ENCODE measurements around the gene FOXG1.

- TF ChIP-seq CTCF (IDR thresholded peaks at IDR 0.05) (peak; percentile 59), BHLHE40 (IDR thresholded peaks at IDR 0.05; ENCODE audit: low read depth, low read length) (no peak), EP300 (IDR thresholded peaks at IDR 0.05) (no peak), RAD21 (conservative IDR thresholded peaks at IDR 0.05 in 1 of 2, IDR thresholded peaks at IDR 0.05 in 1 of 2) (peak; percentile 46 to 65; a peak in 4 of 5 replicates)
Observed at GRCh38 chr14:28751467-28752058, 15.0 kb upstream of the FOXG1 start.
